A549 (cell line): ENCODE data around the gene BCAS1. TPM values are rescaled to one million over a fixed set of nuclear protein-coding genes. Genes with fewer than 3 reads are reported as not detected.

Source experiments
- ATAC-seq, 2 experiments: fragments of 200-7000 bp in 1 of 2; fragments of >200 bp in 1 of 2; cut with Nextera tagmentation in 1 of 2; cut with Tn5 transposase in 1 of 2; 3 replicates each; pipeline versions ENCODE4 v1.8.0 to v1.9.1; 2018 to 2020; ENCODE audit warnings: mild to moderate bottlenecking in 1 of 2, moderate library complexity in 1 of 2
- CTCF ChIA-PET: fragments of 300-600 bp; sonication (Branson Sonifier 250); formaldehyde crosslinking; extraction: SDS; loops from one replicate; lab custom pipeline; 2021; ENCODE audit warnings: antibody characterized with exemption, inconsistent platforms; lab: Yijun Ruan, JAX
- POLR2A ChIA-PET: fragments of 350-600 bp; formaldehyde crosslinking; extraction: SDS; loops from one replicate; lab custom pipeline; 2021; ENCODE audit warnings: antibody characterized with exemption, inconsistent platforms; lab: Yijun Ruan, JAX
- DNase-seq, 2 experiments: peaks; one replicate each; pipeline versions ENCODE4 v3.0.0 to v3.0.0-alpha.2; 2011 to 2016; ENCODE audit warnings: low read depth in 1 of 2, low spot score in 1 of 2
- FAIRE-seq: peaks from 2 replicates; lab custom pipeline; 2011; peaks lifted over from hg19 to GRCh38; lab: Jason Lieb, UNC
- H3K27ac ChIP-seq, 2 experiments: fragments of >200 bp; sonication (Bioruptor Twin); formaldehyde crosslinking; 3 replicates each; pipeline ENCODE4 v1.5.1; 2016 to 2017
- H3K4me1 ChIP-seq: fragments of >200 bp; sonication (Bioruptor Twin); formaldehyde crosslinking; 3 replicates; pipeline ENCODE4 v1.6.1; 2016
- H3K4me2 ChIP-seq: fragments of >200 bp; sonication (Bioruptor Twin); formaldehyde crosslinking; 3 replicates; pipeline ENCODE4 v1.6.1; 2016
- H3K4me3 ChIP-seq: fragments of >200 bp; sonication (Bioruptor Twin); formaldehyde crosslinking; 3 replicates; pipeline ENCODE4 v1.5.1; 2016
- H3K9me3 ChIP-seq: fragments of >200 bp; sonication (Bioruptor Twin); formaldehyde crosslinking; 3 replicates; pipeline ENCODE4 v1.6.1; 2016
- BHLHE40 ChIP-seq: IDR thresholded peaks from 2 replicates; pipeline ENCODE4 v1.6.1; 2012; ENCODE audit warnings: low read depth, low read length, inconsistent platforms
- CBX8 ChIP-seq: fragments of 200-600 bp; sonication (generic); IDR thresholded peaks from 2 replicates; pipeline ENCODE4 v1.6.1; 2016
- CHD2 ChIP-seq: fragments of 150-350 bp; IDR thresholded peaks from 2 replicates; pipeline ENCODE4 v1.6.1; 2014; ENCODE audit warnings: low read length; ENCODE audit not compliant: partially characterized antibody
- E2F6 ChIP-seq: IDR thresholded peaks from 2 replicates; pipeline ENCODE4 v1.6.1; 2012; ENCODE audit warnings: low read depth, borderline replicate concordance
- HOXB13 ChIP-seq: fragments of 250-450 bp; sonication (Bioruptor Pico); IDR thresholded peaks from 2 replicates; pipeline ENCODE4 v1.5.0; 2020; ENCODE audit warnings: low read depth, mild to moderate bottlenecking, moderate library complexity
- HOXB5 ChIP-seq: fragments of 250-450 bp; sonication (Bioruptor Pico); IDR thresholded peaks from 2 replicates; pipeline ENCODE4 v1.5.0; 2020; ENCODE audit warnings: mild to moderate bottlenecking, moderate library complexity
- JUNB ChIP-seq: fragments of >200 bp; sonication (Bioruptor Twin); formaldehyde crosslinking; IDR thresholded peaks from 2 replicates; pipeline ENCODE4 v1.6.1; 2016
- MYC ChIP-seq: IDR thresholded peaks from 2 replicates; pipeline ENCODE4 v1.6.1; 2012; ENCODE audit warnings: mild to moderate bottlenecking, inconsistent platforms, low read length, improper control_type of control experiment, borderline replicate concordance
- NFE2L2 ChIP-seq: fragments of 150-350 bp; conservative IDR thresholded peaks from 2 replicates; pipeline ENCODE4 v1.6.1; 2014; ENCODE audit warnings: low read length
- POLR2A ChIP-seq: IDR thresholded peaks from 2 replicates; pipeline ENCODE4 v1.6.1; 2012; ENCODE audit warnings: mild to moderate bottlenecking, low read length
- POLR2AphosphoS2 ChIP-seq: conservative IDR thresholded peaks from 2 replicates; pipeline ENCODE4 v1.6.1; 2012; ENCODE audit warnings: low read length, improper control_type of control experiment, inconsistent platforms
- RCOR1 ChIP-seq: fragments of 150-350 bp; IDR thresholded peaks from 2 replicates; pipeline ENCODE4 v1.6.1; 2014; ENCODE audit warnings: antibody characterized with exemption, low read length, low read depth
- RNF2 ChIP-seq: fragments of 200-600 bp; sonication (generic); IDR thresholded peaks from 2 replicates; pipeline ENCODE4 v1.6.1; 2016; ENCODE audit warnings: low read depth, mild to moderate bottlenecking, antibody characterized with exemption, moderate library complexity, borderline replicate concordance
- TFCP2L1 ChIP-seq: fragments of 250-450 bp; sonication (Bioruptor Pico); IDR thresholded peaks from 2 replicates; pipeline ENCODE4 v1.5.0; 2021; ENCODE audit warnings: mild to moderate bottlenecking
- ZNF302 ChIP-seq: fragments of 250-450 bp; sonication (Bioruptor Pico); IDR thresholded peaks from 2 replicates; pipeline ENCODE4 v1.9.0; 2021; ENCODE audit warnings: inconsistent platforms, mild to moderate bottlenecking, moderate library complexity
- ZSCAN20 ChIP-seq: fragments of 250-450 bp; sonication (Bioruptor Pico); IDR thresholded peaks from 2 replicates; pipeline ENCODE4 v1.8.0; 2022; ENCODE audit warnings: mild to moderate bottlenecking, moderate library complexity
- WGBS: methylation state at CpG from one replicate; pipeline ENCODE4 v1.1.6; 2017; ENCODE audit errors: missing lambda C conversion rate; 5-methylcytosine and 5-hydroxymethylcytosine counted together
- polyA plus RNA-seq, 4 experiments: library from polyadenylated mRNA; depleted of rRNA in 3 of 4; stranded (reverse); fragments of >200 nt; fragmentation: RNase III in 1 of 4; extraction: RNeasy Plus Mini Kit Qiagen cat#74134 plus additional on column Dnase treatment in 1 of 4; gene quantifications; 2 replicates in 3 of 4; 3 replicates in 1 of 4; pipeline ENCODE4 v1.2.3, GENCODE V29; 2011 to 2017
- TF ChIP-seq, protein P1 (sequence below): IDR thresholded peaks from 2 replicates; pipeline ENCODE4 v1.6.1; 2012
- TF ChIP-seq, protein P2 (sequence below): IDR thresholded peaks from 2 replicates; pipeline ENCODE4 v1.6.1; 2012
- TF ChIP-seq, protein P3 (sequence below): fragments of 250-450 bp; sonication (Bioruptor Pico); IDR thresholded peaks from 2 replicates; pipeline ENCODE4 v1.5.0; 2021; ENCODE audit warnings: mild to moderate bottlenecking, moderate library complexity, borderline replicate concordance
- TF ChIP-seq, protein P4 (sequence below): fragments of >200 bp; sonication (Bioruptor Twin); formaldehyde crosslinking; IDR thresholded peaks from 3 replicates; pipeline ENCODE4 v1.5.1; 2016

Gene BCAS1
- polyA plus RNA-seq, 2 of the 4 experiments (the other 2 are of a cell fraction) = 1.4 to 3.9 TPM

- WGBS = 82% methylated on average over 3 of the region's 3 CpGs
- Histone ChIP-seq H3K4me3 (no peak overlapping the region), H3K27ac (no peak overlapping the region), H3K4me1 (no peaks in the 10 kb centered on the region), H3K4me2 (no peak overlapping the region), H3K9me3 (no peaks in the 10 kb centered on the region)
- ChIA-PET POLR2A (no interaction called here), CTCF (interaction anchor here (0.8 kb wide), 1 partner anchor 17 kb away, joined by 3 read pairs; no protein-coding TSS in a partner anchor)
- TF ChIP-seq CHD2 (no peak), POLR2A (no peak), MYC (no peak), HOXB5 (CRISPR knock-in tag) (no peak), HOXB13 (CRISPR knock-in tag) (no peak), CBX8 (no peak), RNF2 (no peak), E2F6 (no peak), POLR2AphosphoS2 (no peak), NFE2L2 (no peak), BHLHE40 (no peak), ZSCAN20 (CRISPR knock-in tag) (no peak), JUNB (no peak), RCOR1 (no peak), TFCP2L1 (CRISPR knock-in tag) (no peak)
- TF ChIP-seq, protein P1, sequence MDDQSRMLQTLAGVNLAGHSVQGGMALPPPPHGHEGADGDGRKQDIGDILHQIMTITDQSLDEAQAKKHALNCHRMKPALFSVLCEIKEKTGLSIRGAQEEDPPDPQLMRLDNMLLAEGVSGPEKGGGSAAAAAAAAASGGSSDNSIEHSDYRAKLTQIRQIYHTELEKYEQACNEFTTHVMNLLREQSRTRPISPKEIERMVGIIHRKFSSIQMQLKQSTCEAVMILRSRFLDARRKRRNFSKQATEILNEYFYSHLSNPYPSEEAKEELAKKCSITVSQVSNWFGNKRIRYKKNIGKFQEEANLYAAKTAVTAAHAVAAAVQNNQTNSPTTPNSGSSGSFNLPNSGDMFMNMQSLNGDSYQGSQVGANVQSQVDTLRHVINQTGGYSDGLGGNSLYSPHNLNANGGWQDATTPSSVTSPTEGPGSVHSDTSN = no peak
- TF ChIP-seq, protein P2, sequence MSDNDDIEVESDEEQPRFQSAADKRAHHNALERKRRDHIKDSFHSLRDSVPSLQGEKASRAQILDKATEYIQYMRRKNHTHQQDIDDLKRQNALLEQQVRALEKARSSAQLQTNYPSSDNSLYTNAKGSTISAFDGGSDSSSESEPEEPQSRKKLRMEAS = no peak
- TF ChIP-seq, protein P3, sequence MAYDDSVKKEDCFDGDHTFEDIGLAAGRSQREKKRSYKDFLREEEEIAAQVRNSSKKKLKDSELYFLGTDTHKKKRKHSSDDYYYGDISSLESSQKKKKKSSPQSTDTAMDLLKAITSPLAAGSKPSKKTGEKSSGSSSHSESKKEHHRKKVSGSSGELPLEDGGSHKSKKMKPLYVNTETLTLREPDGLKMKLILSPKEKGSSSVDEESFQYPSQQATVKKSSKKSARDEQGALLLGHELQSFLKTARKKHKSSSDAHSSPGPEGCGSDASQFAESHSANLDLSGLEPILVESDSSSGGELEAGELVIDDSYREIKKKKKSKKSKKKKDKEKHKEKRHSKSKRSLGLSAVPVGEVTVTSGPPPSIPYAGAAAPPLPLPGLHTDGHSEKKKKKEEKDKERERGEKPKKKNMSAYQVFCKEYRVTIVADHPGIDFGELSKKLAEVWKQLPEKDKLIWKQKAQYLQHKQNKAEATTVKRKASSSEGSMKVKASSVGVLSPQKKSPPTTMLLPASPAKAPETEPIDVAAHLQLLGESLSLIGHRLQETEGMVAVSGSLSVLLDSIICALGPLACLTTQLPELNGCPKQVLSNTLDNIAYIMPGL = no peak
- TF ChIP-seq, protein P4, sequence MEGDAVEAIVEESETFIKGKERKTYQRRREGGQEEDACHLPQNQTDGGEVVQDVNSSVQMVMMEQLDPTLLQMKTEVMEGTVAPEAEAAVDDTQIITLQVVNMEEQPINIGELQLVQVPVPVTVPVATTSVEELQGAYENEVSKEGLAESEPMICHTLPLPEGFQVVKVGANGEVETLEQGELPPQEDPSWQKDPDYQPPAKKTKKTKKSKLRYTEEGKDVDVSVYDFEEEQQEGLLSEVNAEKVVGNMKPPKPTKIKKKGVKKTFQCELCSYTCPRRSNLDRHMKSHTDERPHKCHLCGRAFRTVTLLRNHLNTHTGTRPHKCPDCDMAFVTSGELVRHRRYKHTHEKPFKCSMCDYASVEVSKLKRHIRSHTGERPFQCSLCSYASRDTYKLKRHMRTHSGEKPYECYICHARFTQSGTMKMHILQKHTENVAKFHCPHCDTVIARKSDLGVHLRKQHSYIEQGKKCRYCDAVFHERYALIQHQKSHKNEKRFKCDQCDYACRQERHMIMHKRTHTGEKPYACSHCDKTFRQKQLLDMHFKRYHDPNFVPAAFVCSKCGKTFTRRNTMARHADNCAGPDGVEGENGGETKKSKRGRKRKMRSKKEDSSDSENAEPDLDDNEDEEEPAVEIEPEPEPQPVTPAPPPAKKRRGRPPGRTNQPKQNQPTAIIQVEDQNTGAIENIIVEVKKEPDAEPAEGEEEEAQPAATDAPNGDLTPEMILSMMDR = no peak
- FAIRE-seq (no peak), DNase-seq (no peak), ATAC-seq (no peak)
These were observed 47.0 kb downstream of the BCAS1 start for GRCh38 chr20:54023406-54023805.

GRCh38 chr20:54021446-54022235 lies 48.8 kb downstream of the BCAS1 start:
- no peak for TF ChIP-seq ZNF302
- TF ChIP-seq ZSCAN20 (CRISPR knock-in tag) = no peak
- FAIRE-seq (no peak), ATAC-seq (no peak), DNase-seq (no peak)
- Histone ChIP-seq H3K4me1 (no peaks in the 10 kb centered on the region), H3K4me3 (no peak overlapping the region), H3K27ac (no peak overlapping the region), H3K9me3 (no peaks in the 10 kb centered on the region), H3K4me2 (no peak overlapping the region)
- 81% methylated on average over 7 of the region's 7 CpGs for WGBS
- POLR2A ChIA-PET = no interaction called here
- CTCF ChIA-PET = no interaction called here
